Umbilical cord (tissue), 2 donors: ENCODE measurements around the gene AKR1C2. TPM values are rescaled to one million over a fixed set of nuclear protein-coding genes. Genes with fewer than 3 reads are reported as not detected.
"Not testable (repeated sequence)": the region's sequence is repeated elsewhere in the genome, so short reads cannot be mapped to it uniquely, and the experiment has no call there.

Source experiments
- DNase-seq: peaks from one replicate; pipeline ENCODE4 v3.0.0-alpha.2; 2015; ENCODE audit warnings: low spot score
- total RNA-seq: library from RNA; depleted of rRNA; stranded (reverse); fragments of >200 nt; gene quantifications from one replicate; pipeline ENCODE4 v1.2.3, GENCODE V29; 2014; ENCODE audit warnings: low replicate concordance; ENCODE audit not compliant: insufficient read depth

Gene AKR1C2
- total RNA-seq, 1 donor from 2014 or later, result 1.4 TPM

GRCh38 chr10:4961558-4961957 lies 42.1 kb downstream of the AKR1C2 start:
- DNase-seq, result not testable (repeated sequence)

- not testable (repeated sequence) for DNase-seq
These were observed 46.6 kb downstream of the AKR1C2 start for GRCh38 chr10:4956955-4957645.

DNA sequence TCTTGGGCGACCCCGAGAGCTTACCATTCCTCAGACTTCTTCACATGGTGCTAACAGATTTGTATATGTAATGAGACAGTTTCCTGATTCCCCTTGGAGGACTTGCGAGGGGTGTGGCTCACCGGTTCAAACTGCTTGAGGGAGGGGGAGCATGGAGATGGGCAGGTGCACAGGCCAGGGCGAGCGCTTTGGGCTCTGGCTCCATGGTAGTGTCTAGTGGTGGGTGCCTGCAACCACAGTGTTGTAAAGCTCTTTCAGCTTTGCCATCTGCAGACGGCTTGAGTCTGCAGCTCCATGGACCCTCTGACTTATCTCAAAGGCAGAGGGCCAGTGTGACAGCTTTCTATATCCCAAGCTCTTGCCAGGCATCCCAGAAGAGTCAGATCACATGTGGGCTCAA lies 47.6 kb downstream of the AKR1C2 start:
- not testable (repeated sequence) for DNase-seq

GRCh38 chr10:4953405-4953804 lies 50.3 kb downstream of the AKR1C2 start:
- DNase-seq, result no peak

DNA sequence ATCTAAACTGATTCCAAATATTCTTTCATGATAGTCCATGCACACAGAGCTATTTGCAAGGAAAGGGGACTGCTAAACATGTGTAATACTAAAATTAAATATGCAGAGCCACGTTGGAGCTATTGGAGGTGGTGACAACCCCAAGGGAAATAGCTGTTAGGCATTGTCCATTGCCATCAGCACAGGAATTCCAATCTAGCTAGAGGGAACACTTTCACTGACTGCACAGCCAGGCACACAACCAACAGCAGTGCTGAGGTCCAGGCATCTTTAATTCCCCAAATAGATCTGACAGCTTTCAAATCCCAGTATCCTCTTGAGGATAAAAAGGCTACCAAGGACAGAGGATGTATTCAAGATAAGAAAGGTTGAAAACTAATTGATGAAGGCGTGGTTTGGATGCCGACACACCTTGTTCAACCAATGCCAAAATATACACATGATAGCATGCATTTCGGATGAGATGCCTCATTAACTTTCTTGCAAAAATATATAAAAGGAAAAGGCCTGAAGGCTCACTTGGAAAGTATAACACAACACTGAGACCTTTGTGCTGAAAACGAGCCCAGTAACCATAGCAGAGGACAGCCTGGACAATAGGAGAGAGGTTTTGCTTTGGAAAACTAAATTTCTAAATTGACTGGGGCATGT lies 52.0 kb downstream of the AKR1C2 start:
- DNase-seq, result not testable (repeated sequence)

GRCh38 chr10:4947635-4948596 lies 55.7 kb downstream of the AKR1C2 start:
- peak; percentile 31 for DNase-seq

- no peak for DNase-seq
These were observed 56.5 kb downstream of the AKR1C2 start for GRCh38 chr10:4947039-4947634.

DNA sequence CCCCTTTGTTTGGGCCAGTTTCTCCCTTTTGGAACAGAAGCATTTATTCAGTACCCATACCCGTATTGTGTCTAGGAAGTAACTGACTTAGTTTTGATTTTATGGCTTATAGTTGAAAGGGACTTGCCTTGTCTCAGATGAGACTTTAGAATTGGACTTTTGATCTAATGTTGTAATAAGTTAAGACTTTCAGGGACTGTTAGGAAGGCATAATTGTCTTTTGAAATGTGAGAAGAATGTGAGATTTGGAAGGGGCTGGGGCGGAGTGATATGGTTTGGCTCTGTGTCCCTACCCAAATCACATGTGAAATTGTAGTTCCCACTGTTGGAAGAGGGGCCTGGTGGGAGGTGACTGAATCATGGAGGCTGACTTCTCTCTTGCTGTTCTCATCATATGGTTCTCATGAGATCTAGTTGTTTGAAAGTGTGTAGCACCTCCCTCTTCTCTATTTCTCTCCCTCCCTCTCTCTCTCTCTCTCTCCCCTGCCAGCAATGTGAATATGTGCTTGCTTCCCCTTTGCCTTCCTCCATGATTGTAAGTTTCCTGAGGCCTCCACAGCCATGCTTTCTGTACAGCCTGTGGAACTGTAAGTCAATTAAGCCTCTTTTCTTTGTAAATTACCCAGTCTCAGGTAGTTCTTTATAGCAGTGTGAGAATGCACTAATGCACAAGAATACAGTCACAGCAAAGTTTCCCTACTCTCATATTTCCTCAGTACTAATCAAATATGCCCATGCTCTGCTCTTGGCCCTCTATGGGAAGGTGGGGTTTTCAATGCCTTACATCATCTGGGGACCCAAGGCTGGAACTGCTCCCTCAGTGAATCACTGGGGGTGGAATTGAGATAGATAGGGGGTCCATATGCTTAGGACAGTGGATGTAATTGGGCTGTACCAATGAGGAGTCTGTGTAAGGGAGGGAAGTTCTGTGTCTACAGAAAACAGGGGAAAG lies 57.6 kb downstream of the AKR1C2 start:
- DNase-seq, result no peak

DNA sequence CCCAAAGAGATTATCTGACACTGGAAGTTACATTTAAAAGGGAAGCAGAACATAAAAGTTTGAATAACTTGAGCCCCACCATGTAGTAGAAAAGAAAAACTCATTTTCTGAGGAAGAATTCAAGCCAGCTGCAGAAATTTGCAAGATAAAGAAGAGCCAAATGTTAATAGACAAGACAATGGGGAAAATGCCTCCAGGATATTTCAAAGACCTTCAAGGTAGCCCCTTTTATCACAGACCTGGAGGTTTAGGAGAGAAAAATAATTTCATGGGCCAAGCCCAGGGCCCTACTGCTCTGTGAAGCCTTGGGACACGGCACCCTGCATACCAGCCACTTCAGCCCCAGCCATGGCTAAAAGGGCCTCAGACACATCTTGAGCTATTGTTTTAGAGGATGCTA lies 58.8 kb downstream of the AKR1C2 start:
- no peak for DNase-seq

- no peak for DNase-seq
These were observed 59.8 kb downstream of the AKR1C2 start for GRCh38 chr10:4943821-4944220.

DNA sequence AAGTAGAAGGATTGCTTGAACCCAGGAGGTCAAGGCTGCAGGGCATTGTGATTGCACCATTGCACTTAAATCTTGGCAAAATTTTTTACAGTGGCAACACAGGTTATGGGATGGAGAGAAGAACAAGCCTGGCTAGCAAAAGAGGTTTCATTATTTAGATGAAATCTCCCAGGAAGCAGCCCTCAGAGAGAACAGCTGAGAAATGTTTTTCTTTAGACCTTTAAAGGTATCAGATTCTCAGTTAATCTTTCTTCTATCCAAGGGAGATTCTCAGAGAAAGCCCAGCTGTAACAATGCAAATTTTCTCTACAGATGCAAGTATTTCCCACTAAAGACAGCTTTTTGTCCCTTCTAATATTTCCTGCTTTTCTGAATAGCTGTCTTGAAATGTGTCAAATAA lies 60.2 kb downstream of the AKR1C2 start:
- not testable (repeated sequence) for DNase-seq

DNA sequence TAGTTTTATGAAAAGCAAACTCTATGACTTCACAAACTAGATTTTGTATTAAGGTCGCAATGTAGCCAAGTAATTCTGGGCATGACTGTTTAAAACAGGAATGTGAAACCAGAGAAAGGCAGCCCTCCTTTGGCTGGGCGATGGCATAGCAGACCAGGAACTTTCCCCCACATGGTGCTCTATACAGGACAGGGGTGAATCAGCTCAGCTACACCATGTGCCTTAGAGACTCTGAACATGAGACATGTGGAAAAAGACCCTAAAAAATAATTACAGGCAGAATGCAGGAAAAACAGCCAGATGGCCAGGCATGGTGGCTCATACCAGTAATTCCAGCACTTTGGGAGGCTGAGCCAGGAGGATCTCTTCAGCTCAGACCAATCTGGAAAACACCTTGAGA lies 60.7 kb downstream of the AKR1C2 start:
- not testable (repeated sequence) for DNase-seq

GRCh38 chr10:4941540-4942330 lies 61.9 kb downstream of the AKR1C2 start:
- no peak for DNase-seq

GRCh38 chr10:4940909-4941308 lies 62.7 kb downstream of the AKR1C2 start:
- not testable (repeated sequence) for DNase-seq

DNA sequence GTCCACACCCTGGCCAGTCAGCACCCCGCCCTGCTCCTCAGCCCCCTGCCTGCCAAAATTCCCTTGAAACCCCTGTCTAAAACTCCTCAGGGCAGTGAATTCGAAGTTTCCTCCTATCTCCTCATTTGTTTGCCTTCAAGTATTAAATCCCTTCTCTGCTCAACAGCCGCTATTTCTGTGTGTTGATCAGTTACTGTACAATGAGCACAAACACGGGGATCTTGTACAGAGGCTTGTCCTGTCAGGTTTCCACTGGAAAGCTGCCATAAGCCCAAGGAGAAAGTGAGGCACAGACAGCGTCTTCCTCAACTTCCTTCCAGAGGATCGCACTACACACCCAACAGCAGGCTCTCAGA lies 63.6 kb downstream of the AKR1C2 start:
- DNase-seq, result not testable (repeated sequence)

DNA sequence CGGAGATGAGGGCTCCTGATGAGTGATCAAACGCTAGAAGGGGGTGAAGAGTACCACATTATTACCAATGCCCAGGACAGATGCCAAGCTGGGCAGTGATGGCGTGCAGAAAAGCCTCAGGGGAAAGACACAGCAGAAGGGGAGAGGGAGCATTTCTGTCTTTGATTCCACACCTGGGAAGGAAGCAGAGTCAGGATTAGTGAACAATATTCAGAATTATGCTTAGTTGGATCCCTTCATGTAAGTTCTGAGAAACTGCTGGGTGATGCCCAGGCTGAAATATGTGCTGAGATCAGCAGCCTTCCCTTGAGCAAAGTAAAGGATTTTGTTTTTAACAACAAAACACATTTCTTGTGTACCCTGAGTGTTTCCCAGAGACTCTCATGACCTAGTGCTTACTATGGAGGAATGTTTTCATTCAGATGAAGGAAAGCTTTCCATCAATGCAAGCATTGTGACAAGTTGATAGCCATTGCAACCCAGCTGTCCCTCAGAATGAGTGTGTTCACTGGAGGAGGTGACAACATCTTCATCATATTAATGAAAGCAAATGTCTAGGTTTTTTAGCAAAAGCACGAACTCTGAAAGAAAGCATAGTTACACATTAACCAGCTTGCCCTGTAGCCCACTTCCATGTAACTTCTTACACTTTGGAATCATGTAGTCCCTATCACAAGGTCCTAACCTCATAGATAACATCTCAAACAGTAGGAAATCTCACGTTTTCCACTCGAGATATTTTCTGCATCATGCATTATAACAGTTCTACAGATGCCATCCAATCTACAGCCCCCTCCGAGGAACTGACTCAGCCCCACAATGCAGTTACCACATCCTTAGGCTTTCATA lies 64.2 kb downstream of the AKR1C2 start:
- DNase-seq, result no peak
